ENCODE results near the gene EAPP. TPM values are rescaled to one million over a fixed set of nuclear protein-coding genes. Genes with fewer than 3 reads are reported as not detected.
A peak's percentile ranks its signal among the peaks of the same experiment; 100 is the strongest.
"Not testable (repeated sequence)": the region's sequence is repeated elsewhere in the genome, so short reads cannot be mapped to it uniquely, and the experiment has no call there.

EAPP gene
- total and polyA plus RNA-seq, 2 of the 13 experiments (the other 11 are each of a cell fraction or from before 2014, with no cell fraction given) = 68.7 to 110 TPM

DNA sequence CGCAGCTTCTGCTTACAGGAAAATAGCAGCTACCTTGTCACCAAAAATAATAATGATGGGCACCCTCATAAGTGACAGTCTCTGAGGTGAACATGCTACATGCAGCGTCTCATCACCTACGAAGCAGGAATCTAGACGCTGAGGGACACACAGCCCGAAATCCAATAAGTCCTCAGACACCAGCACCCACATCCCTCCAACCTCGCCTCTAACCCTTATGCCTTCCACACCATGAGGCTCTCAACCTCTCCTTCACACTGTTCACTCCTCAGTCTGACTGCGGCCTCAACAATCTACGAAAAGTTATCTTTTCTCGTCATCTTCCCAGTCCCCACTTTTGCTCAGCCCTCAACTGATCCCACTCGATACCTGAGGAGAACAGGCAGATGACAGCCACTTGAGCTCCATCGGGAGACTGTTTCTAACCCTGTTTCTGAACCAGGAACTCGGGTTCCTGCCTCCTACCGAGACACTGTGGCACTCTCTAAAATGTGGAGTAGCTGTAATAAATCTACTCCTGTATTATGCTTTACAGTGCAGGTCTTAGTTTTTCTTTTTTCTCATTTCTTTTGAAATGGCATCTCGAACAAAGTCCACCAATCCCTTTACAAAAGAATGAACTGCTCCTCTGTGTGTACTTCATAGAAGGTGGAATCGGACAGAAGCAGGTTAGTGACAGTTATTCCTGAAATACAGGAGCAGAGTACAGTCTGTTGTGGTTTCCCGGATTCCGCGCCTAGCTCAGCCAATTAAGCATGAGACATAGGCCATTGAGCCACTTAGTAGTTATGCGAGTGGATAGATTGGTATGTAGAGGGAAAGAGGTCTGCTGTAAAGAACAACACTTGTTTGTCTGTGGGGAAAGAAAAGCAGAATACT is 919 bp upstream of the EAPP start (continued):
- TF ChIP-seq, protein P1, sequence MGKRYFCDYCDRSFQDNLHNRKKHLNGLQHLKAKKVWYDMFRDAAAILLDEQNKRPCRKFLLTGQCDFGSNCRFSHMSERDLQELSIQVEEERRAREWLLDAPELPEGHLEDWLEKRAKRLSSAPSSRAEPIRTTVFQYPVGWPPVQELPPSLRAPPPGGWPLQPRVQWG (CRISPR knock-in tag; IDR thresholded peaks at IDR 0.05; ENCODE audit: borderline replicate concordance, low read depth) = peak; percentile 89; the same call in 1 of the 2 replicates
- TF ChIP-seq HMG20B (CRISPR knock-in tag; conservative IDR thresholded peaks at IDR 0.05) (peak; percentile 54; the same call in 1 of the 2 replicates), SMARCC2 (IDR thresholded peaks at IDR 0.05) (0 out of 2 replicates have a peak, but pooled peaks have one; percentile 19), ZNF720 (CRISPR knock-in tag; IDR thresholded peaks at IDR 0.05) (0 out of 2 replicates have a peak, but pooled peaks have one; percentile 68), ZNF431 (CRISPR knock-in tag; IDR thresholded peaks at IDR 0.05; ENCODE audit: borderline replicate concordance, low read depth) (0 out of 2 replicates have a peak, but pooled peaks have one; percentile 29), ZNF326 (CRISPR knock-in tag; IDR thresholded peaks at IDR 0.05; ENCODE audit: borderline replicate concordance) (peak; percentile 16; the same call in 1 of the 2 replicates), SMYD3 (CRISPR knock-in tag; IDR thresholded peaks at IDR 0.05) (peak; percentile 45), BORCS8-MEF2B (CRISPR knock-in tag; IDR thresholded peaks at IDR 0.05) (peak; percentile 69; the same call in 1 of the 2 replicates), TGIF2 (CRISPR knock-in tag; IDR thresholded peaks at IDR 0.05) (0 out of 2 replicates have a peak, but pooled peaks have one; percentile 45), ZNF709 (CRISPR knock-in tag; IDR thresholded peaks at IDR 0.05) (peak; percentile 71; the same call in 1 of the 2 replicates), ZNF207 (IDR thresholded peaks at IDR 0.05; ENCODE audit: borderline replicate concordance) (0 out of 2 replicates have a peak, but pooled peaks have one; percentile 51), SOX13 (CRISPR knock-in tag; conservative IDR thresholded peaks at IDR 0.05 in 1 of 2, IDR thresholded peaks at IDR 0.05 in 1 of 2) (peak; percentile 21 to 74; a peak in 2 of 4 replicates), DNMT1 (CRISPR knock-in tag; IDR thresholded peaks at IDR 0.05) (0 out of 2 replicates have a peak, but pooled peaks have one; percentile 75), ZFYVE20 (CRISPR knock-in tag; IDR thresholded peaks at IDR 0.05; ENCODE audit: borderline replicate concordance, low read depth) (0 out of 2 replicates have a peak, but pooled peaks have one; percentile 53), KDM3A (CRISPR knock-in tag; IDR thresholded peaks at IDR 0.05; ENCODE audit: low read depth) (0 out of 2 replicates have a peak, but pooled peaks have one; percentile 34)
- TF ChIP-seq, protein P2, sequence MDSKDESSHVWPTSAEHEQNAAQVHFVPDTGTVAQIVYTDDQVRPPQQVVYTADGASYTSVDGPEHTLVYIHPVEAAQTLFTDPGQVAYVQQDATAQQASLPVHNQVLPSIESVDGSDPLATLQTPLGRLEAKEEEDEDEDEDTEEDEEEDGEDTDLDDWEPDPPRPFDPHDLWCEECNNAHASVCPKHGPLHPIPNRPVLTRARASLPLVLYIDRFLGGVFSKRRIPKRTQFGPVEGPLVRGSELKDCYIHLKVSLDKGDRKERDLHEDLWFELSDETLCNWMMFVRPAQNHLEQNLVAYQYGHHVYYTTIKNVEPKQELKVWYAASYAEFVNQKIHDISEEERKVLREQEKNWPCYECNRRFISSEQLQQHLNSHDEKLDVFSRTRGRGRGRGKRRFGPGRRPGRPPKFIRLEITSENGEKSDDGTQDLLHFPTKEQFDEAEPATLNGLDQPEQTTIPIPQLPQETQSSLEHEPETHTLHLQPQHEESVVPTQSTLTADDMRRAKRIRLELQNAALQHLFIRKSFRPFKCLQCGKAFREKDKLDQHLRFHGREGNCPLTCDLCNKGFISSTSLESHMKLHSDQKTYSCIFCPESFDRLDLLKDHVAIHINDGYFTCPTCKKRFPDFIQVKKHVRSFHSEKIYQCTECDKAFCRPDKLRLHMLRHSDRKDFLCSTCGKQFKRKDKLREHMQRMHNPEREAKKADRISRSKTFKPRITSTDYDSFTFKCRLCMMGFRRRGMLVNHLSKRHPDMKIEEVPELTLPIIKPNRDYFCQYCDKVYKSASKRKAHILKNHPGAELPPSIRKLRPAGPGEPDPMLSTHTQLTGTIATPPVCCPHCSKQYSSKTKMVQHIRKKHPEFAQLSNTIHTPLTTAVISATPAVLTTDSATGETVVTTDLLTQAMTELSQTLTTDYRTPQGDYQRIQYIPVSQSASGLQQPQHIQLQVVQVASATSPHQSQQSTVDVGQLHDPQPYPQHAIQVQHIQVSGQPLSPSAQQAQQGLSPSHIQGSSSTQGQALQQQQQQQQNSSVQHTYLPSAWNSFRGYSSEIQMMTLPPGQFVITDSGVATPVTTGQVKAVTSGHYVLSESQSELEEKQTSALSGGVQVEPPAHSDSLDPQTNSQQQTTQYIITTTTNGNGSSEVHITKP (CRISPR knock-in tag; IDR thresholded peaks at IDR 0.05; ENCODE audit: low read depth) = peak; percentile 73
- TF ChIP-seq, protein P3, sequence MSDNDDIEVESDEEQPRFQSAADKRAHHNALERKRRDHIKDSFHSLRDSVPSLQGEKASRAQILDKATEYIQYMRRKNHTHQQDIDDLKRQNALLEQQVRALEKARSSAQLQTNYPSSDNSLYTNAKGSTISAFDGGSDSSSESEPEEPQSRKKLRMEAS (IDR thresholded peaks at IDR 0.05) = 0 out of 2 replicates have a peak, but pooled peaks have one; percentile 40
- TF ChIP-seq SOX13 (IDR thresholded peaks at IDR 0.05) = not testable (repeated sequence)
- TF ChIP-seq, protein P4, sequence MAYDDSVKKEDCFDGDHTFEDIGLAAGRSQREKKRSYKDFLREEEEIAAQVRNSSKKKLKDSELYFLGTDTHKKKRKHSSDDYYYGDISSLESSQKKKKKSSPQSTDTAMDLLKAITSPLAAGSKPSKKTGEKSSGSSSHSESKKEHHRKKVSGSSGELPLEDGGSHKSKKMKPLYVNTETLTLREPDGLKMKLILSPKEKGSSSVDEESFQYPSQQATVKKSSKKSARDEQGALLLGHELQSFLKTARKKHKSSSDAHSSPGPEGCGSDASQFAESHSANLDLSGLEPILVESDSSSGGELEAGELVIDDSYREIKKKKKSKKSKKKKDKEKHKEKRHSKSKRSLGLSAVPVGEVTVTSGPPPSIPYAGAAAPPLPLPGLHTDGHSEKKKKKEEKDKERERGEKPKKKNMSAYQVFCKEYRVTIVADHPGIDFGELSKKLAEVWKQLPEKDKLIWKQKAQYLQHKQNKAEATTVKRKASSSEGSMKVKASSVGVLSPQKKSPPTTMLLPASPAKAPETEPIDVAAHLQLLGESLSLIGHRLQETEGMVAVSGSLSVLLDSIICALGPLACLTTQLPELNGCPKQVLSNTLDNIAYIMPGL (CRISPR knock-in tag; IDR thresholded peaks at IDR 0.05; ENCODE audit: borderline replicate concordance in 1 of 2, low read depth in 1 of 2) = peak in 1 of 2 experiments; percentile 52; a peak in 1 of 4 replicates
- TF ChIP-seq, protein P5, sequence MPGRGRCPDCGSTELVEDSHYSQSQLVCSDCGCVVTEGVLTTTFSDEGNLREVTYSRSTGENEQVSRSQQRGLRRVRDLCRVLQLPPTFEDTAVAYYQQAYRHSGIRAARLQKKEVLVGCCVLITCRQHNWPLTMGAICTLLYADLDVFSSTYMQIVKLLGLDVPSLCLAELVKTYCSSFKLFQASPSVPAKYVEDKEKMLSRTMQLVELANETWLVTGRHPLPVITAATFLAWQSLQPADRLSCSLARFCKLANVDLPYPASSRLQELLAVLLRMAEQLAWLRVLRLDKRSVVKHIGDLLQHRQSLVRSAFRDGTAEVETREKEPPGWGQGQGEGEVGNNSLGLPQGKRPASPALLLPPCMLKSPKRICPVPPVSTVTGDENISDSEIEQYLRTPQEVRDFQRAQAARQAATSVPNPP (CRISPR knock-in tag; IDR thresholded peaks at IDR 0.05) = 0 out of 2 replicates have a peak, but pooled peaks have one; percentile 9
